ENCODE data around the gene ZNF488.

Gene ZNF488

DNA sequence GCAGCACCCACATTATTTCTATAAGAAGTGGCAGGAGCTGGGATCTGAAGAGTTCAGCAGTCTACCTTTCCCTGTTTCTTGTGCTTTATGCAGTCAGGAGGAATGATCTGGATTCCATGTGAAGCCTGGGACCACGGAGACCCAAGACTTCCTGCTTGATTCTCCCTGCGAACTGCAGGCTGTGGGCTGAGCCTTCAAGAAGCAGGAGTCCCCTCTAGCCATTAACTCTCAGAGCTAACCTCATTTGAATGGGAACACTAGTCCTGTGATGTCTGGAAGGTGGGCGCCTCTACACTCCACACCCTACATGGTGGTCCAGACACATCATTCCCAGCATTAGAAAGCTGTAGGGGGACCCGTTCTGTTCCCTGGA, 36.8 kb downstream of the ZNF488 start:
- H3K4me3 ChIP-seq (ENCODE audit: low read length): no peak overlapping the region
- TF ChIP-seq, protein P1, sequence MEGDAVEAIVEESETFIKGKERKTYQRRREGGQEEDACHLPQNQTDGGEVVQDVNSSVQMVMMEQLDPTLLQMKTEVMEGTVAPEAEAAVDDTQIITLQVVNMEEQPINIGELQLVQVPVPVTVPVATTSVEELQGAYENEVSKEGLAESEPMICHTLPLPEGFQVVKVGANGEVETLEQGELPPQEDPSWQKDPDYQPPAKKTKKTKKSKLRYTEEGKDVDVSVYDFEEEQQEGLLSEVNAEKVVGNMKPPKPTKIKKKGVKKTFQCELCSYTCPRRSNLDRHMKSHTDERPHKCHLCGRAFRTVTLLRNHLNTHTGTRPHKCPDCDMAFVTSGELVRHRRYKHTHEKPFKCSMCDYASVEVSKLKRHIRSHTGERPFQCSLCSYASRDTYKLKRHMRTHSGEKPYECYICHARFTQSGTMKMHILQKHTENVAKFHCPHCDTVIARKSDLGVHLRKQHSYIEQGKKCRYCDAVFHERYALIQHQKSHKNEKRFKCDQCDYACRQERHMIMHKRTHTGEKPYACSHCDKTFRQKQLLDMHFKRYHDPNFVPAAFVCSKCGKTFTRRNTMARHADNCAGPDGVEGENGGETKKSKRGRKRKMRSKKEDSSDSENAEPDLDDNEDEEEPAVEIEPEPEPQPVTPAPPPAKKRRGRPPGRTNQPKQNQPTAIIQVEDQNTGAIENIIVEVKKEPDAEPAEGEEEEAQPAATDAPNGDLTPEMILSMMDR (IDR thresholded peaks at IDR 0.05; ENCODE audit: low read depth, low read length, poor library complexity, severe bottlenecking): no peak
- no peak for TF ChIP-seq EZH2phosphoT487 (IDR thresholded peaks at IDR 0.05; ENCODE audit: borderline replicate concordance, low read length)
- no peaks in the 10 kb centered on the region for H3K4me1 ChIP-seq (ENCODE audit: control insufficient read depth, low read length)
- H3K9me3 ChIP-seq (ENCODE audit: control insufficient read depth, insufficient read depth, low read length): no peaks in the 10 kb centered on the region
- H3K36me3 ChIP-seq (ENCODE audit: control insufficient read depth, low read length): no peaks in the 10 kb centered on the region
- H3F3A ChIP-seq (ENCODE audit: control insufficient read depth, insufficient read depth): no peaks in the 10 kb centered on the region
- no peaks in the 10 kb centered on the region for H4K20me1 ChIP-seq (ENCODE audit: control insufficient read depth, insufficient read depth, low read depth, low read length)
- no peaks in the 10 kb centered on the region for H3K9me2 ChIP-seq (replicated peaks; ENCODE audit: control insufficient read depth, low read length)
- H3K79me2 ChIP-seq (ENCODE audit: control insufficient read depth, low read length): no peaks in the 10 kb centered on the region
- H3K27ac ChIP-seq (ENCODE audit: low read depth, low read length): no peak overlapping the region
- no peak overlapping the region for H3K4me2 ChIP-seq (ENCODE audit: low read length)
- H3K27me3 ChIP-seq (ENCODE audit: control insufficient read depth, low read length): no peaks in the 10 kb centered on the region

DNA sequence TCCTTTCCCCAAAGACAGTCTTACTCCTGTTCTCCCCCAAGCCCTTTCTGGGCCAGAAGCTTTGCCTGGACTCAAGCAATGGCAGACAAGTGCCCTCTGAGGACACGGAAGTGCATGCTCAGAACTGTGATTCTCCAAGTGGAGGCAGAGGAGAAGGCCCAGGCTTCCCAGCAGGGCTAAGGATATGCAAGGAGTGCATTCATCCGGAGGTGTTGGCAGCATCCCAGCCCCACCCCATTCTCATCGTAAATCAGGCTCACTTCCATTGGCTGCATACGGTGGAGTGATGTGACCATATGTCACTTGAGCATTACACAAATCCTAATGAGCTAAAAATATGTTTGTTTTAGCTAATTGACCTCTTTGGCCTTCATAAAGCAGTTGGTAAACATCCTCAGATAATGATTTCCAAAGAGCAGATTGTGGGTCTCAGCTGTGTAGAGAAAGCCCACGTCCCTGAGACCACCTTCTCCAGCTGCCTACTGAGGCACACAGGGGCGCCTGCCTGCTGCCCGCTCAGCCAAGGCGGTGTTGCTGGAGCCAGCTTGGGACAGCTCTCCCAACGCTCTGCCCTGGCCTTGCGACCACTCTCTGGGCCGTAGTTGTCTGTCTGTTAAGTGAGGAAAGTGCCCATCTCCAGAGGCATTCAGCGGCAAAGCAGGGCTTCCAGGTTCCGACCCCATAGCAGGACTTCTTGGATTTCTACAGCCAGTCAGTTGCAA, 37.4 kb downstream of the ZNF488 start:
- Histone ChIP-seq H3K4me3 (ENCODE audit: low read length) (no peak overlapping the region), H3F3A (ENCODE audit: control insufficient read depth, insufficient read depth) (no peaks in the 10 kb centered on the region), H3K9me3 (ENCODE audit: control insufficient read depth, insufficient read depth, low read length) (no peaks in the 10 kb centered on the region), H3K79me2 (ENCODE audit: control insufficient read depth, low read length) (no peaks in the 10 kb centered on the region), H3K36me3 (ENCODE audit: control insufficient read depth, low read length) (no peaks in the 10 kb centered on the region), H3K9me2 (replicated peaks; ENCODE audit: control insufficient read depth, low read length) (no peaks in the 10 kb centered on the region), H3K27me3 (ENCODE audit: control insufficient read depth, low read length) (no peaks in the 10 kb centered on the region), H4K20me1 (ENCODE audit: control insufficient read depth, insufficient read depth, low read depth, low read length) (no peaks in the 10 kb centered on the region), H3K4me1 (ENCODE audit: control insufficient read depth, low read length) (no peaks in the 10 kb centered on the region), H3K27ac (ENCODE audit: low read depth, low read length) (no peak overlapping the region), H3K4me2 (ENCODE audit: low read length) (no peak overlapping the region)
- TF ChIP-seq, protein P1 (IDR thresholded peaks at IDR 0.05; ENCODE audit: low read depth, low read length, poor library complexity, severe bottlenecking): no peak
- TF ChIP-seq EZH2phosphoT487 (IDR thresholded peaks at IDR 0.05; ENCODE audit: borderline replicate concordance, low read length): no peak

DNA sequence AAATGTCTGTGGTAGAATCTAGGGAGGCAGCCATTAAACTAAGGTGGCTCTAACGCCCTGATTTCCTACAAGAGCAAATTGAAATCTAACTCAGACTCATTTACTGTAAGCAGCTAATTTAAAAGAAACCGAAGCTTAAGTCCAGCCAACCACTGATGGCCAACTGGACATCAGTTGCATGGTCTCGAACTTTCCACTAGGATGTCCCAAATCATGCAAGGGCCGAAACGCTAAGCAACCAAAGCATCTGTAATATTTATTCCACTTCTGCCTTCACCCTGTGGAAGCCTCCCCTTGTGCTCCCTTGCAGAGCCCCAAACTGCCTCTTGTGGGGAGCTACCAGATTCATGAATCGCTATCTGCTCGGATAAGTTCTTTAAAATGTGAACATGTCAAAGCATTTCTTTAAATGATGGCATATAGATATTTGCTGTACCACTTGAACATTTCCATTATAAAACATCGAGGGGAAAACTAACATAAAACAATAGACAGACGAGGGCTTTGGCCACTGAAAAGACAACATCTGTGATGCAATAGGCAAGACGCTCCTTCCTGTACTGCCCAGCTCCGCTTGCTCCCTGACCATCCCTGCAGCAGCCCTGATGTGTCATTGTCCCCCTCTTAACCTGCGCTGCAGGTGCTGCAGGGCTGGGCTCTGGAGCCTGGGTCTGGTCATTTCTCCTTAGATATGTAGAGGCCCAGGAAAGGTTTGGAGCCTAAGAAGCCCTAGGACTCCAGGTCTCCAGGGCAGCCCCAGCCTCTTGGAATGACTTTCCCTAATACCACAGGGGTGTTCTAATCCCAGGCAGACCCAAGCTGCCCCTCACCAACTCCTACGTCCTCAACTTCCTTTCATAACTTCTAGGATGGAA, 38.9 kb downstream of the ZNF488 start:
- H3K36me3 ChIP-seq (ENCODE audit: control insufficient read depth, low read length): no peaks in the 10 kb centered on the region
- no peaks in the 10 kb centered on the region for H3F3A ChIP-seq (ENCODE audit: control insufficient read depth, insufficient read depth)
- no peaks in the 10 kb centered on the region for H3K9me2 ChIP-seq (replicated peaks; ENCODE audit: control insufficient read depth, low read length)
- no peaks in the 10 kb centered on the region for H3K27me3 ChIP-seq (ENCODE audit: control insufficient read depth, low read length)
- H3K4me2 ChIP-seq (ENCODE audit: low read length): no peak overlapping the region
- H3K4me1 ChIP-seq (ENCODE audit: control insufficient read depth, low read length): no peaks in the 10 kb centered on the region
- H3K4me3 ChIP-seq (ENCODE audit: low read length): no peak overlapping the region
- H3K79me2 ChIP-seq (ENCODE audit: control insufficient read depth, low read length): no peaks in the 10 kb centered on the region
- H4K20me1 ChIP-seq (ENCODE audit: control insufficient read depth, insufficient read depth, low read depth, low read length): no peaks in the 10 kb centered on the region
- no peaks in the 10 kb centered on the region for H3K9me3 ChIP-seq (ENCODE audit: control insufficient read depth, insufficient read depth, low read length)
- TF ChIP-seq, protein P1 (IDR thresholded peaks at IDR 0.05; ENCODE audit: low read depth, low read length, poor library complexity, severe bottlenecking): no peak
- no peak for TF ChIP-seq EZH2phosphoT487 (IDR thresholded peaks at IDR 0.05; ENCODE audit: borderline replicate concordance, low read length)
- no peak overlapping the region for H3K27ac ChIP-seq (ENCODE audit: low read depth, low read length)
